DND-41 (cell line): Measurements from ENCODE around the gene PLCL1.

ENCODE experiments used
- CTCF ChIP-seq: IDR thresholded peaks from 2 replicates; pipeline ENCODE4 v1.5.1; 2012; ENCODE audit warnings: borderline replicate concordance, low read length, moderate library complexity, mild to moderate bottlenecking; ENCODE audit not compliant: poor library complexity, severe bottlenecking; ENCODE audit errors: extremely low read depth
- EZH2 ChIP-seq: IDR thresholded peaks from 3 replicates; pipeline ENCODE4 v1.6.1; 2012; ENCODE audit warnings: borderline replicate concordance, low read depth, mild to moderate bottlenecking, moderate library complexity, low read length, inconsistent platforms; ENCODE audit not compliant: severe bottlenecking

DNA sequence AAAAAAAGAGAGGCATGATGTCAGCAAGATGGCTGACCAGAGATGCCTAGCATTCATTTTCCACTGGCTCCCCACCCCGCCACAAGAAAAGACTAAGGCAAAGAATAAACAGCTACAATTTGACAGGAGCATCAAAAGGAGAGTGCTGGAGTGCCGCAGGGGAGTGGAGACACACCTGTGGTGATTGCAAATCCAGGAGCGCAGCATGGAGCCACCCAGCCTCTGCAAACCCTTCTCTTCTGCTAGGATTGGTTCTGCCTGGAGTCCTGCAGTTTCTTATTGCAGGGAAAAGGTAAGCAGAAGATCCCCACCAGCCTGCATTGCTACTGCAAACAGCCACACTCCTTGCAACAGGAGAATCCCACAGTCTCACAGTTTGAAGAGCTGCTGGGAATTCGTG, 45.4 kb upstream of the PLCL1 start:
- TF ChIP-seq EZH2 = no peak
- TF ChIP-seq CTCF = no peak
